Measurements from ENCODE around the gene AQP7.
"Not testable (repeated sequence)": the region's sequence is repeated elsewhere in the genome, so short reads cannot be mapped to it uniquely, and the experiment has no call there.

GRCh38 chr9:33385979-33386640, 16.3 kb downstream of the AQP7 start:
- not testable (repeated sequence) for TF ChIP-seq CTCF (IDR thresholded peaks at IDR 0.05; ENCODE audit: borderline replicate concordance, extremely low read depth, low read length, poor library complexity, severe bottlenecking); EZH2 (IDR thresholded peaks at IDR 0.05; ENCODE audit: borderline replicate concordance, low read depth, low read length, severe bottlenecking)
